ENCODE results near the gene PACSIN1.

DNA sequence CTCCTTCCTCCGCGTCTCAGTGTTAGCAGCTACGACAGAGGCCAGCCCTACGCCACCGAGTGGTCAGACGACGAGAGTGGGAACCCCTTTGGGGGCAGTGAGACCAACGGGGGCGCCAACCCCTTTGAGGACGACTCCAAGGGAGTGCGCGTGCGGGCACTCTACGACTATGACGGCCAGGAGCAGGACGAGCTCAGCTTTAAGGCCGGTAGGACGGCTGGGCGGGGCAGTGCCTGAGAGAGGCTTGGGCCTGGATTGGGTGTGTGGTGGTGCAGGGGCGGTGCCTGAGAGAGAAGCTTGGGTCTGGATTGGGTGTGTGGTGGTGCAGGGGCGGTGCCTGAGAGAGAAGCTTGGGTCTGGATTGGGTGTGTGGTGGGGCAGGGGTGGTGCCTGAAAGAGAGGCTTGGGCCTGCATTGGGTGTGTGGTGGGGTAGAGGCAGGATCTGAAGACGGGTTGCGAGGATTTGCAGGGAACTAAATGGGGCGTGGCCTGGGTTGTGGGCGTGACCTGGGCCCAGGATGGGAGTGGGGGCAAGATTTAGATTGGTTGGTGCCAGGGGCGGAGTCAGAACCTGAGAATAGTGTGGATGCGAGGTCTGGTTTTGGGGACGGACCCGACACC, 65.8 kb downstream of the PACSIN1 start:
- TF ChIP-seq, protein P1, sequence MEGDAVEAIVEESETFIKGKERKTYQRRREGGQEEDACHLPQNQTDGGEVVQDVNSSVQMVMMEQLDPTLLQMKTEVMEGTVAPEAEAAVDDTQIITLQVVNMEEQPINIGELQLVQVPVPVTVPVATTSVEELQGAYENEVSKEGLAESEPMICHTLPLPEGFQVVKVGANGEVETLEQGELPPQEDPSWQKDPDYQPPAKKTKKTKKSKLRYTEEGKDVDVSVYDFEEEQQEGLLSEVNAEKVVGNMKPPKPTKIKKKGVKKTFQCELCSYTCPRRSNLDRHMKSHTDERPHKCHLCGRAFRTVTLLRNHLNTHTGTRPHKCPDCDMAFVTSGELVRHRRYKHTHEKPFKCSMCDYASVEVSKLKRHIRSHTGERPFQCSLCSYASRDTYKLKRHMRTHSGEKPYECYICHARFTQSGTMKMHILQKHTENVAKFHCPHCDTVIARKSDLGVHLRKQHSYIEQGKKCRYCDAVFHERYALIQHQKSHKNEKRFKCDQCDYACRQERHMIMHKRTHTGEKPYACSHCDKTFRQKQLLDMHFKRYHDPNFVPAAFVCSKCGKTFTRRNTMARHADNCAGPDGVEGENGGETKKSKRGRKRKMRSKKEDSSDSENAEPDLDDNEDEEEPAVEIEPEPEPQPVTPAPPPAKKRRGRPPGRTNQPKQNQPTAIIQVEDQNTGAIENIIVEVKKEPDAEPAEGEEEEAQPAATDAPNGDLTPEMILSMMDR (IDR thresholded peaks at IDR 0.05; ENCODE audit: low read depth, low read length): no peak
- no peak for TF ChIP-seq POLR2A (IDR thresholded peaks at IDR 0.05; ENCODE audit: extremely low read depth, insufficient read length)

Measured in NB4 (cell line).